Upper lobe of left lung (tissue), 4 donors: ENCODE results near the gene KIFBP.

Experiments
- CTCF ChIP-seq, 6 experiments: fragments of 450-650 bp in 4 of 6; fragments of 200-600 bp in 2 of 6; sonication (generic) in 2 of 6; IDR thresholded peaks; one replicate each; pipeline ENCODE4 v1.5.1; 2016 to 2019; ENCODE audit warnings: antibody characterized with exemption in 6 of 6
- EP300 ChIP-seq, 4 donors: sonication (generic); formaldehyde crosslinking; IDR thresholded peaks; one replicate each; pipeline ENCODE4 v1.5.1; 2017; ENCODE audit warnings: antibody characterized with exemption in 4 of 4, control low read depth in 2 of 4
- POLR2A ChIP-seq, 4 donors: fragments of 450-650 bp; IDR thresholded peaks; one replicate each; pipeline ENCODE4 v1.5.1; 2016 to 2017; ENCODE audit warnings: antibody characterized with exemption in 4 of 4, mild to moderate bottlenecking in 2 of 4
- POLR2AphosphoS5 ChIP-seq, 2 donors: sonication (generic); formaldehyde crosslinking; IDR thresholded peaks; one replicate each; pipeline ENCODE4 v1.5.1; 2017; ENCODE audit warnings: antibody characterized with exemption in 2 of 2

GRCh38 chr10:69004821-69005220 is 16.2 kb downstream of the KIFBP start:
- TF ChIP-seq POLR2AphosphoS5 (IDR thresholded peaks at IDR 0.05) (no peak), CTCF (IDR thresholded peaks at IDR 0.05) (peak; percentile 35 to 55 (median 42)), POLR2A (IDR thresholded peaks at IDR 0.05) (no peak), EP300 (IDR thresholded peaks at IDR 0.05) (no peak)
